HCT116 (cell line): ENCODE data around the gene EIF2B5. TPM values are rescaled to one million over a fixed set of nuclear protein-coding genes. Genes with fewer than 3 reads are reported as not detected.

Experiments used
- ATAC-seq: fragments of 200-7000 bp; cut with Tn5 transposase; 2 replicates; pipeline ENCODE4 v1.9.1; 2020; ENCODE audit warnings: mild to moderate bottlenecking, moderate library complexity
- BruUV-seq: library from RNA; stranded (reverse); fragments of 400-500 nt; replicated peaks from 2 replicates; lab custom pipeline; 2021; lab: Mats Ljungman, UMichigan
- CTCF ChIA-PET: fragments of 300-600 bp; sonication (Branson Sonifier 250); formaldehyde crosslinking; loops from one replicate; lab custom pipeline; 2021; ENCODE audit warnings: antibody characterized with exemption; lab: Charles Lee
- POLR2A ChIA-PET: fragments of 300-600, 350-600 bp; sonication (Branson Sonifier 250); formaldehyde crosslinking; loops from one replicate; lab custom pipeline; 2021; ENCODE audit warnings: antibody characterized with exemption; lab: Charles Lee
- RAD21 ChIA-PET, 2 experiments: fragments of 300-600 bp; sonication (Branson Sonifier 250); formaldehyde crosslinking; loops; one replicate each; lab custom pipeline; 2023; ENCODE audit warnings: low total read pairs in 2 of 2; ENCODE audit not compliant: uncharacterized antibody in 2 of 2, unreplicated experiment in 2 of 2, low non-redundant PET in 1 of 2; lab: Charles Lee
- DNase-seq: peaks from one replicate; pipeline ENCODE4 v3.0.0-alpha.2; 2010; ENCODE audit warnings: low read depth, low spot score
- H2AFZ ChIP-seq: fragments of 200-600 bp; shearing (Covaris generic), sonication (generic); 2 replicates; pipeline ENCODE4 v1.6.1; 2017; ENCODE audit warnings: low read depth, mixed run types, mixed read lengths, antibody characterized with exemption, low read length; ENCODE audit not compliant: poor library complexity, severe bottlenecking
- H3K27ac ChIP-seq: 2 replicates; pipeline ENCODE4 v1.5.1; 2012; ENCODE audit warnings: low read depth, low read length
- H3K27me3 ChIP-seq: fragments of 200-600 bp; sonication (generic); 2 replicates; pipeline ENCODE4 v1.6.1; 2016; ENCODE audit warnings: mixed run types, low read length, mixed read lengths; ENCODE audit not compliant: insufficient read depth
- H3K36me3 ChIP-seq, 2 experiments: fragments of 200-500 bp in 1 of 2; fragments of 200-600 bp in 1 of 2; sonication (Bioruptor generic) in 1 of 2; sonication (generic) in 1 of 2; 2 replicates each; pipeline versions ENCODE4 v1.5.1 to v1.6.1; 2014 to 2016; ENCODE audit warnings: low read length in 2 of 2, inconsistent platforms in 1 of 2, mixed read lengths in 1 of 2, mixed run types in 1 of 2; ENCODE audit not compliant: insufficient read depth in 2 of 2, control insufficient read depth in 1 of 2
- H3K4me1 ChIP-seq, 2 experiments: fragments of 200-600 bp in 1 of 2; sonication (generic) in 1 of 2; 2 replicates each; pipeline versions ENCODE4 v1.5.1 to v1.6.1; 2012 to 2017; ENCODE audit warnings: low read length in 2 of 2, inconsistent platforms in 1 of 2, mild to moderate bottlenecking in 1 of 2, mixed read lengths in 1 of 2, mixed run types in 1 of 2, moderate library complexity in 1 of 2; ENCODE audit not compliant: insufficient read depth in 2 of 2, control insufficient read depth in 1 of 2
- H3K4me2 ChIP-seq: fragments of 200-600 bp; sonication (generic); 2 replicates; pipeline ENCODE4 v1.6.1; 2017; ENCODE audit warnings: mixed run types, low read length, mixed read lengths
- H3K4me3 ChIP-seq, 2 experiments: fragments of 200-600 bp in 1 of 2; sonication (generic) in 1 of 2; replicated peaks in 1 of 2; 2 replicates each; pipeline ENCODE4 v1.5.1; 2011 to 2016; ENCODE audit warnings: low read length in 2 of 2, control low read depth in 1 of 2, low read depth in 1 of 2, mild to moderate bottlenecking in 1 of 2, mixed read lengths in 1 of 2, mixed run types in 1 of 2
- H3K79me2 ChIP-seq: fragments of 200-600 bp; sonication (generic); 2 replicates; pipeline ENCODE4 v1.6.1; 2017; ENCODE audit warnings: mild to moderate bottlenecking, mixed run types, low read length, moderate library complexity, mixed read lengths; ENCODE audit not compliant: insufficient read depth
- H3K9ac ChIP-seq: fragments of 200-600 bp; sonication (generic); 2 replicates; pipeline ENCODE4 v1.6.1; 2016; ENCODE audit warnings: low read length, mixed read lengths
- H3K9me2 ChIP-seq: fragments of 200-600 bp; sonication (generic), shearing (Covaris generic); 2 replicates; pipeline ENCODE4 v1.6.1; 2017; ENCODE audit warnings: mixed run types, mild to moderate bottlenecking, moderate library complexity; ENCODE audit not compliant: insufficient read depth
- H3K9me3 ChIP-seq, 2 experiments: fragments of 200-500 bp in 1 of 2; fragments of 200-600 bp in 1 of 2; sonication (Bioruptor generic) in 1 of 2; sonication (generic) in 1 of 2; 2 replicates each; pipeline ENCODE4 v1.6.1; 2014 to 2017; ENCODE audit warnings: low read length in 2 of 2, mixed read lengths in 2 of 2, inconsistent platforms in 1 of 2, low read depth in 1 of 2, mild to moderate bottlenecking in 1 of 2, mixed run types in 1 of 2, moderate library complexity in 1 of 2; ENCODE audit not compliant: control insufficient read depth in 1 of 2, insufficient read depth in 1 of 2
- H4K20me1 ChIP-seq: fragments of 200-600 bp; sonication (generic), shearing (Covaris generic); 2 replicates; pipeline ENCODE4 v1.6.1; 2017; ENCODE audit warnings: mixed run types, mild to moderate bottlenecking, moderate library complexity; ENCODE audit not compliant: insufficient read depth
- EGR1 ChIP-seq: IDR thresholded peaks from 2 replicates; pipeline ENCODE4 v1.6.1; 2012; ENCODE audit warnings: low read depth
- EZH2 ChIP-seq: fragments of 200-600 bp; sonication (generic); IDR thresholded peaks from 2 replicates; pipeline ENCODE4 v1.6.1; 2017; ENCODE audit warnings: antibody characterized with exemption, mixed run types
- EZH2phosphoT487 ChIP-seq: fragments of 200-600 bp; IDR thresholded peaks from 2 replicates; pipeline ENCODE4 v1.6.1; 2018; ENCODE audit warnings: antibody characterized with exemption, borderline replicate concordance
- JUND ChIP-seq: IDR thresholded peaks from 2 replicates; pipeline ENCODE4 v1.6.1; 2012
- RAD21 ChIP-seq: IDR thresholded peaks from 2 replicates; pipeline ENCODE4 v1.6.1; 2012; ENCODE audit warnings: low read depth, mild to moderate bottlenecking
- SRF ChIP-seq: IDR thresholded peaks from 2 replicates; pipeline ENCODE4 v1.6.1; 2012; ENCODE audit warnings: low read depth
- TCF7L2 ChIP-seq: IDR thresholded peaks from 2 replicates; pipeline ENCODE4 v1.7.0; 2011; ENCODE audit warnings: borderline replicate concordance, inconsistent platforms; ENCODE audit not compliant: insufficient read depth, insufficient read length; ENCODE audit errors: extremely low read depth
- YY1 ChIP-seq: IDR thresholded peaks from 2 replicates; pipeline ENCODE4 v1.6.1; 2011; ENCODE audit warnings: low read length, low read depth, moderate library complexity, mild to moderate bottlenecking; ENCODE audit not compliant: insufficient replicate concordance; ENCODE audit errors: extremely low read depth
- ZFX ChIP-seq: fragments of 450-650 bp; IDR thresholded peaks from 2 replicates; pipeline ENCODE4 v1.6.1; 2017
- ZNF274 ChIP-seq: fragments of 200-500 bp; sonication (Bioruptor generic); IDR thresholded peaks from 2 replicates; pipeline ENCODE4 v1.6.1; 2014; ENCODE audit warnings: mild to moderate bottlenecking, low read depth, low read length, inconsistent platforms
- intact Hi-C: fragments of 100-400 bp; cut with micrococcal nuclease; formaldehyde crosslinking; loops from 2 replicates; pipeline ENCODE4 v1.10.0; 2022
- total RNA-seq: library from RNA; stranded (reverse); gene quantifications from one replicate; pipeline ENCODE4 v1.2.1, GENCODE V29; 2021; ENCODE audit not compliant: unreplicated experiment
- TF ChIP-seq, protein P1 (sequence below): IDR thresholded peaks from 2 replicates; pipeline ENCODE4 v1.6.1; 2012
- TF ChIP-seq, protein P2 (sequence below): IDR thresholded peaks from 2 replicates; pipeline ENCODE4 v1.6.1; 2012
- TF ChIP-seq, protein P3 (sequence below): IDR thresholded peaks from 2 replicates; pipeline ENCODE4 v1.6.1; 2012; ENCODE audit warnings: low read depth
- TF ChIP-seq, protein P4 (sequence below): IDR thresholded peaks from 2 replicates; pipeline ENCODE4 v1.6.1; 2011; ENCODE audit warnings: mild to moderate bottlenecking, low read length, moderate library complexity; ENCODE audit not compliant: insufficient replicate concordance; ENCODE audit errors: extremely low read depth

EIF2B5 gene
- total RNA-seq, 1 experiment from 2014 or later = 50.3 TPM

DNA sequence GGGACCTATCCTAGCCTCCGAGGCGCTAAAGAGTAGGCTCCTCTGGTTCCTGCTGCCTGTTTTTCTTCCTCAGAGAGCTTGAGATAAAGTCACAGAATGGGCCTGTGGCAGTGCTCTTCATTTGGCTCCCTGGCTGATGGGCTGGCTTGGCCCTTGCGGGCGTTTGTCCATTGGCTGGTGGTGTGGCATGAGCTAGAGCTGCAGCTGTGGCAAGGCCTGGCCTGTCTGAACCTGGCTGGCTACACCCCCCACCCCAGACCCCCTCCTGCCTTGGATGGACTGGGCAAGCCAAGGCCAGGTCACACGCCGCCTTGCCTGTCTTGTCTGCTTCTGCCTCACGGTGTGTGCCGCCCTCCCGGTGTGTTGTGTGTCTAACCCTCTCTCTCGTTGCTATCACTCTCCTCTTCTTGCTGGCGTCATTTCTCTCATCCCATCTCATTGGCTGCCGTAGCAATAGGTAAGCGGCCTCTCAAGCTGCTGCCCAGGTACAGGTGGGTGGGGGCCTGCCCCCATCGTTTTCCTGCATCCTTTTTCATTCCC is 42.7 kb downstream of the EIF2B5 start:
- CTCF ChIA-PET = no interaction called here
- Histone ChIP-seq H3K79me2 (peaks cover 51% of the 10 kb centered on the region), H3K9me2 (no peaks in the 10 kb centered on the region), H2AFZ (no peak overlapping the region), H3K27me3 (no peaks in the 10 kb centered on the region), H4K20me1 (no peaks in the 10 kb centered on the region), H3K9ac (no peak overlapping the region), H3K4me2 (peak overlapping the region; percentile 89), H3K4me1 (peaks cover 10 to 30% of the 10 kb centered on the region in 2 experiments), H3K27ac (peak overlapping the region; percentile 92), H3K4me3 (no peak overlapping the region), H3K36me3 (peaks cover 43 to 57% of the 10 kb centered on the region in 2 experiments), H3K9me3 (no peaks in the 10 kb centered on the region)
- ATAC-seq = no peak
- POLR2A ChIA-PET = no interaction called here
- TF ChIP-seq, protein P1, sequence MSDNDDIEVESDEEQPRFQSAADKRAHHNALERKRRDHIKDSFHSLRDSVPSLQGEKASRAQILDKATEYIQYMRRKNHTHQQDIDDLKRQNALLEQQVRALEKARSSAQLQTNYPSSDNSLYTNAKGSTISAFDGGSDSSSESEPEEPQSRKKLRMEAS = no peak
- TF ChIP-seq JUND (no peak), SRF (no peak), ZFX (no peak), EGR1 (no peak), ZNF274 (no peak), RAD21 (no peak), EZH2 (no peak), TCF7L2 (no peak)
- TF ChIP-seq, protein P2, sequence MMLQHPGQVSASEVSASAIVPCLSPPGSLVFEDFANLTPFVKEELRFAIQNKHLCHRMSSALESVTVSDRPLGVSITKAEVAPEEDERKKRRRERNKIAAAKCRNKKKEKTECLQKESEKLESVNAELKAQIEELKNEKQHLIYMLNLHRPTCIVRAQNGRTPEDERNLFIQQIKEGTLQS = no peak
- DNase-seq = no peak
- intact Hi-C loops = loop anchor here (2.0 kb wide), 1 partner anchor 71 kb away; the partner anchor contains the start of genes ALG3 and EEF1AKMT4
- RAD21 ChIA-PET = no interaction called here
- BruUV-seq = no TSS peak

DNA sequence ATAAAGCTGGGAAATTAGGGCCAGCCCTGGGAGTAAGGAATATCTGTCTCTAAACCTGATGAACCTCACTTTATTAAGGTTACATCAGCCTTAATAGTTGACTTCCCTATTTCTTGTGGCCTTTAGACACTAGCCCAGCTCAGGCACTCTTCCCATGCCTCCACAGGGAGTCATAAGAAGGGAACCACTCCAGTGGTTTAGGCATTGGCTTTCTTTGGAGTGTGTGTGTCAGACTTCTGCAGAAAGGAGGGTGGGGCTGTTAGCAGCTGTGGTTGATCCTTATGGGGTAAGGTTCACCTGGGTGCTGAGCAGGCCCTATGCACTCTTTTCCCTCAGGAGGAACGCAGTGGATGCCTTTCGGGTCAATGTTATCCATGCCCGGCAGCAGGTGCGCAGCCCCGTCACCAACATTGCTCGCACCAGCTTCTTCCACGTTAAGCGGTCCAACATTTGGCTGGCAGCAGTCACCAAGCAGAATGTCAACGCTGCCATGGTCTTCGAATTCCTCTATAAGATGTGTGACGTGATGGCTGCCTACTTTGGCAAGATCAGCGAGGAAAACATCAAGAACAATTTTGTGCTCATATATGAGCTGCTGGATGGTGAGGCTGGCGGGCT is 43.5 kb downstream of the EIF2B5 start:
- Histone ChIP-seq H2AFZ (no peak overlapping the region), H4K20me1 (no peaks in the 10 kb centered on the region), H3K36me3 (peaks cover 47 to 63% of the 10 kb centered on the region in 2 experiments), H3K9ac (no peak overlapping the region), H3K27ac (no peak overlapping the region), H3K4me1 (peaks cover 10 to 30% of the 10 kb centered on the region in 2 experiments), H3K9me3 (no peaks in the 10 kb centered on the region), H3K79me2 (peaks cover 51% of the 10 kb centered on the region), H3K4me2 (no peak overlapping the region), H3K27me3 (no peaks in the 10 kb centered on the region), H3K9me2 (no peaks in the 10 kb centered on the region), H3K4me3 (no peak overlapping the region)
- ChIA-PET CTCF (no interaction called here), RAD21 (no interaction called here), POLR2A (no interaction called here)
- ATAC-seq (no peak), DNase-seq (no peak)
- intact Hi-C loops = no loop called here
- no TSS peak for BruUV-seq
- TF ChIP-seq, protein P3, sequence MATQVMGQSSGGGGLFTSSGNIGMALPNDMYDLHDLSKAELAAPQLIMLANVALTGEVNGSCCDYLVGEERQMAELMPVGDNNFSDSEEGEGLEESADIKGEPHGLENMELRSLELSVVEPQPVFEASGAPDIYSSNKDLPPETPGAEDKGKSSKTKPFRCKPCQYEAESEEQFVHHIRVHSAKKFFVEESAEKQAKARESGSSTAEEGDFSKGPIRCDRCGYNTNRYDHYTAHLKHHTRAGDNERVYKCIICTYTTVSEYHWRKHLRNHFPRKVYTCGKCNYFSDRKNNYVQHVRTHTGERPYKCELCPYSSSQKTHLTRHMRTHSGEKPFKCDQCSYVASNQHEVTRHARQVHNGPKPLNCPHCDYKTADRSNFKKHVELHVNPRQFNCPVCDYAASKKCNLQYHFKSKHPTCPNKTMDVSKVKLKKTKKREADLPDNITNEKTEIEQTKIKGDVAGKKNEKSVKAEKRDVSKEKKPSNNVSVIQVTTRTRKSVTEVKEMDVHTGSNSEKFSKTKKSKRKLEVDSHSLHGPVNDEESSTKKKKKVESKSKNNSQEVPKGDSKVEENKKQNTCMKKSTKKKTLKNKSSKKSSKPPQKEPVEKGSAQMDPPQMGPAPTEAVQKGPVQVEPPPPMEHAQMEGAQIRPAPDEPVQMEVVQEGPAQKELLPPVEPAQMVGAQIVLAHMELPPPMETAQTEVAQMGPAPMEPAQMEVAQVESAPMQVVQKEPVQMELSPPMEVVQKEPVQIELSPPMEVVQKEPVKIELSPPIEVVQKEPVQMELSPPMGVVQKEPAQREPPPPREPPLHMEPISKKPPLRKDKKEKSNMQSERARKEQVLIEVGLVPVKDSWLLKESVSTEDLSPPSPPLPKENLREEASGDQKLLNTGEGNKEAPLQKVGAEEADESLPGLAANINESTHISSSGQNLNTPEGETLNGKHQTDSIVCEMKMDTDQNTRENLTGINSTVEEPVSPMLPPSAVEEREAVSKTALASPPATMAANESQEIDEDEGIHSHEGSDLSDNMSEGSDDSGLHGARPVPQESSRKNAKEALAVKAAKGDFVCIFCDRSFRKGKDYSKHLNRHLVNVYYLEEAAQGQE = no peak
- TF ChIP-seq EZH2phosphoT487 (no peak), YY1 (no peak), EZH2 (no peak)
- TF ChIP-seq, protein P4, sequence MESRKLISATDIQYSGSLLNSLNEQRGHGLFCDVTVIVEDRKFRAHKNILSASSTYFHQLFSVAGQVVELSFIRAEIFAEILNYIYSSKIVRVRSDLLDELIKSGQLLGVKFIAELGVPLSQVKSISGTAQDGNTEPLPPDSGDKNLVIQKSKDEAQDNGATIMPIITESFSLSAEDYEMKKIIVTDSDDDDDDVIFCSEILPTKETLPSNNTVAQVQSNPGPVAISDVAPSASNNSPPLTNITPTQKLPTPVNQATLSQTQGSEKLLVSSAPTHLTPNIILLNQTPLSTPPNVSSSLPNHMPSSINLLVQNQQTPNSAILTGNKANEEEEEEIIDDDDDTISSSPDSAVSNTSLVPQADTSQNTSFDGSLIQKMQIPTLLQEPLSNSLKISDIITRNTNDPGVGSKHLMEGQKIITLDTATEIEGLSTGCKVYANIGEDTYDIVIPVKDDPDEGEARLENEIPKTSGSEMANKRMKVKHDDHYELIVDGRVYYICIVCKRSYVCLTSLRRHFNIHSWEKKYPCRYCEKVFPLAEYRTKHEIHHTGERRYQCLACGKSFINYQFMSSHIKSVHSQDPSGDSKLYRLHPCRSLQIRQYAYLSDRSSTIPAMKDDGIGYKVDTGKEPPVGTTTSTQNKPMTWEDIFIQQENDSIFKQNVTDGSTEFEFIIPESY = no peak
